ENCODE results near the gene BATF2. TPM values are rescaled to one million over a fixed set of nuclear protein-coding genes. Genes with fewer than 3 reads are reported as not detected.

BATF2 gene
- total and polyA plus RNA-seq, 2 donors (not counting 3 experiments of a cell fraction or from before 2014, with no cell fraction given) = 0.75 TPM

- intact Hi-C loops (cut with micrococcal nuclease) = no loop called here
- CTCF ChIA-PET = no interaction called here
Measured at GRCh38 chr11:65043881-65044501, 47.2 kb upstream of the BATF2 start.

More at GRCh38 chr11:65043881-65044501, 47.2 kb upstream of the BATF2 start:
- peaks cover 2 to 10% of the 10 kb centered on the region in 2 experiments for H3K36me3 ChIP-seq (ENCODE audit: control insufficient read depth in 2 of 2, extremely low read depth in 1 of 2, insufficient read depth in 2 of 2, low read length in 2 of 2)
- FAIRE-seq (no peak), DNase-seq (ENCODE audit: low read depth, low spot score) (no peak)
- no peak overlapping the region for H3K9ac ChIP-seq (replicated peaks; ENCODE audit: extremely low read depth, insufficient read depth, low read length)
- no TSS peak for BruUV-seq (replicated peaks)
- no peak overlapping the region for H3K4me2 ChIP-seq (ENCODE audit: insufficient read depth, low read length)
- H3K27ac ChIP-seq (ENCODE audit: insufficient read depth, low read depth, low read length) = no peak overlapping the region
- H3K4me3 ChIP-seq (replicated peaks in 1 of 3; ENCODE audit: insufficient read depth in 1 of 3, low read depth in 1 of 3, low read length in 3 of 3) = no peak overlapping the region
- H2AFZ ChIP-seq (ENCODE audit: low read depth, low read length) = no peak overlapping the region
- dilution Hi-C loops (cut with MboI; ENCODE audit: extremely low pct_ligation_motif_present, low sequenced_read_pairs) = no loop called here
- no peaks in the 10 kb centered on the region for H3K9me1 ChIP-seq (replicated peaks; ENCODE audit: control insufficient read depth, extremely low read depth, insufficient read depth, low read length)
- peaks cover 15% of the 10 kb centered on the region for H3K4me1 ChIP-seq (ENCODE audit: control insufficient read depth, extremely low read depth, insufficient read depth, low read length)
- H4K20me1 ChIP-seq (replicated peaks; ENCODE audit: control insufficient read depth, extremely low read depth, insufficient read depth, low read length) = no peaks in the 10 kb centered on the region
- POLR2A ChIA-PET = no interaction called here
- TF ChIP-seq POLR2A (IDR thresholded peaks at IDR 0.05; ENCODE audit: low read depth, low read length) (no peak), GATA2 (IDR thresholded peaks at IDR 0.05; ENCODE audit: insufficient read depth, insufficient read length, low read depth, low read length) (no peak), MYC (IDR thresholded peaks at IDR 0.05; ENCODE audit: low read depth, low read length) (no peak), MAX (IDR thresholded peaks at IDR 0.05; ENCODE audit: insufficient read depth, insufficient read length) (no peak), POLR2AphosphoS5 (IDR thresholded peaks at IDR 0.05; ENCODE audit: insufficient read depth, low read depth, low read length) (no peak), FOS (IDR thresholded peaks at IDR 0.05; ENCODE audit: borderline replicate concordance, insufficient read depth, low read length) (no peak), EZH2 (IDR thresholded peaks at IDR 0.05; ENCODE audit: borderline replicate concordance, low read depth, low read length, severe bottlenecking) (no peak), CTCF (IDR thresholded peaks at IDR 0.05; ENCODE audit: extremely low read depth in 1 of 2, insufficient read depth in 1 of 2, low read depth in 1 of 2, low read length in 2 of 2) (no peak), JUN (IDR thresholded peaks at IDR 0.05; ENCODE audit: borderline replicate concordance, insufficient read depth, insufficient read length, low read depth) (no peak)
- H3K79me2 ChIP-seq (ENCODE audit: control insufficient read depth, insufficient read depth, low read length) = no peaks in the 10 kb centered on the region
- H3K9me3 ChIP-seq (replicated peaks; ENCODE audit: control insufficient read depth, insufficient read depth, low read length) = no peaks in the 10 kb centered on the region
- no peaks in the 10 kb centered on the region for H3K27me3 ChIP-seq (ENCODE audit: control insufficient read depth in 2 of 2, insufficient read depth in 2 of 2, low read length in 2 of 2)
